Stimulated activated CD8-positive, alpha-beta memory T cell treated with anti-CD3 and anti-CD28 coated beads, Interleukin-7, amount 100 ng/mL, for 24 hours (primary cell): ENCODE measurements around the gene TYW1.
"Not testable (repeated sequence)": the region's sequence is repeated elsewhere in the genome, so short reads cannot be mapped to it uniquely, and the experiment has no call there.

Source experiments
- DNase-seq: peaks from one replicate; pipeline ENCODE4 v3.0.0-alpha.2; 2020; ENCODE audit warnings: low read depth

The TYW1 gene

GRCh38 chr7:66994691-66995049 is 2.0 kb upstream of the TYW1 start:
- not testable (repeated sequence) for DNase-seq

- DNase-seq = peak; percentile 79
Observed at GRCh38 chr7:66995050-66995776, 1.4 kb upstream of the TYW1 start, which contains the start of gene SBDS. Gene SBDS (minus strand): TSS chr7:66995586. CDS start chr7:66995417, 169 bp downstream.

- DNase-seq = not testable (repeated sequence)
Observed at GRCh38 chr7:67000601-67001258, 4.1 kb downstream of the TYW1 start.

- DNase-seq = not testable (repeated sequence)
Observed at GRCh38 chr7:67004145-67004544, 7.5 kb downstream of the TYW1 start.

- DNase-seq = no peak
Observed at GRCh38 chr7:67006965-67007364, 10.3 kb downstream of the TYW1 start.

GRCh38 chr7:67008260-67008659 is 11.6 kb downstream of the TYW1 start:
- DNase-seq = no peak

- not testable (repeated sequence) for DNase-seq
Observed at GRCh38 chr7:67009677-67010076, 13.0 kb downstream of the TYW1 start.

- DNase-seq = not testable (repeated sequence)
Observed at GRCh38 chr7:67014076-67014622, 17.5 kb downstream of the TYW1 start.

- not testable (repeated sequence) for DNase-seq
Observed at GRCh38 chr7:67017971-67018370, 21.3 kb downstream of the TYW1 start.

- no peak for DNase-seq
Observed at GRCh38 chr7:67018940-67019339, 22.3 kb downstream of the TYW1 start.

- DNase-seq = no peak
Observed at GRCh38 chr7:67019562-67020390, 23.1 kb downstream of the TYW1 start.

- DNase-seq = no peak
Observed at GRCh38 chr7:67021260-67021659, 24.6 kb downstream of the TYW1 start.

GRCh38 chr7:67022511-67022910 is 25.9 kb downstream of the TYW1 start:
- no peak for DNase-seq

GRCh38 chr7:67025459-67025858 is 28.8 kb downstream of the TYW1 start:
- DNase-seq = not testable (repeated sequence)

GRCh38 chr7:67031685-67032084 is 35.1 kb downstream of the TYW1 start:
- not testable (repeated sequence) for DNase-seq

- no peak for DNase-seq
Observed at GRCh38 chr7:67033251-67033650, 36.6 kb downstream of the TYW1 start.

- not testable (repeated sequence) for DNase-seq
Observed at GRCh38 chr7:67036432-67037395, 40.1 kb downstream of the TYW1 start.

- not testable (repeated sequence) for DNase-seq
Observed at GRCh38 chr7:67040832-67041231, 44.2 kb downstream of the TYW1 start.

- not testable (repeated sequence) for DNase-seq
Observed at GRCh38 chr7:67042781-67043558, 46.3 kb downstream of the TYW1 start.

GRCh38 chr7:67043559-67043930 is 46.9 kb downstream of the TYW1 start:
- DNase-seq = not testable (repeated sequence)
